GM19455 (cell line): ENCODE data around the gene PLCB1.
A peak's percentile ranks its signal among the peaks of the same experiment; 100 is the strongest.

Experiments
- ATAC-seq: cut with Tn5 transposase; IDR thresholded peaks from one replicate; pipeline ENCODE4 v1.9.1; 2021; ENCODE audit not compliant: unreplicated experiment

Gene PLCB1

GRCh38 chr20:8395956-8396355 is 263.9 kb downstream of the PLCB1 start:
- ATAC-seq = no peak

GRCh38 chr20:8398263-8399051 is 266.4 kb downstream of the PLCB1 start:
- no peak for ATAC-seq

GRCh38 chr20:8399947-8400346 is 267.9 kb downstream of the PLCB1 start:
- ATAC-seq = peak; percentile 99

GRCh38 chr20:8400486-8400885 is 268.4 kb downstream of the PLCB1 start:
- ATAC-seq = no peak

GRCh38 chr20:8401556-8401955 is 269.5 kb downstream of the PLCB1 start:
- ATAC-seq = no peak

GRCh38 chr20:8402798-8403197 is 270.7 kb downstream of the PLCB1 start:
- ATAC-seq = no peak

GRCh38 chr20:8404912-8405635 is 273.0 kb downstream of the PLCB1 start:
- no peak for ATAC-seq

- ATAC-seq = no peak
Observed at GRCh38 chr20:8406391-8406790, 274.3 kb downstream of the PLCB1 start.

GRCh38 chr20:8408587-8409307 is 276.7 kb downstream of the PLCB1 start:
- ATAC-seq = no peak

GRCh38 chr20:8413691-8414090 is 281.6 kb downstream of the PLCB1 start:
- ATAC-seq = no peak

- no peak for ATAC-seq
Observed at GRCh38 chr20:8414586-8415274, 282.7 kb downstream of the PLCB1 start.

- no peak for ATAC-seq
Observed at GRCh38 chr20:8421981-8422380, 289.9 kb downstream of the PLCB1 start.

GRCh38 chr20:8423482-8423881 is 291.4 kb downstream of the PLCB1 start:
- ATAC-seq = no peak

GRCh38 chr20:8424010-8424409 is 291.9 kb downstream of the PLCB1 start:
- ATAC-seq = no peak

- ATAC-seq = no peak
Observed at GRCh38 chr20:8425016-8425415, 292.9 kb downstream of the PLCB1 start.

- ATAC-seq = no peak
Observed at GRCh38 chr20:8425802-8426201, 293.7 kb downstream of the PLCB1 start.

GRCh38 chr20:8427419-8428040 is 295.5 kb downstream of the PLCB1 start:
- no peak for ATAC-seq

- no peak for ATAC-seq
Observed at GRCh38 chr20:8428988-8429387, 296.9 kb downstream of the PLCB1 start.

GRCh38 chr20:8431538-8432434 is 299.7 kb downstream of the PLCB1 start:
- no peak for ATAC-seq
